Transverse colon (tissue), 3 donors: ENCODE measurements around the gene GID8.

Experiments used
- CTCF ChIP-seq, 5 experiments: fragments of 200-600 bp in 3 of 5; fragments of 450-650 bp in 2 of 5; sonication (generic) in 3 of 5; IDR thresholded peaks; 1 replicate in 2 of 5; 2 replicates in 3 of 5; pipeline ENCODE4 v1.5.1; 2016 to 2017; ENCODE audit warnings: antibody characterized with exemption in 5 of 5, inconsistent platforms in 3 of 5, mild to moderate bottlenecking in 2 of 5, moderate library complexity in 1 of 5
- EP300 ChIP-seq: sonication (generic); formaldehyde crosslinking; IDR thresholded peaks from one replicate; pipeline ENCODE4 v1.6.1; 2017; ENCODE audit warnings: antibody characterized with exemption, low read depth
- POLR2A ChIP-seq: fragments of 450-650 bp; IDR thresholded peaks from one replicate; pipeline ENCODE4 v1.6.1; 2016; ENCODE audit warnings: antibody characterized with exemption, mild to moderate bottlenecking, moderate library complexity

GRCh38 chr20:62896526-62896925 lies 41.4 kb upstream of the GID8 start:
- TF ChIP-seq CTCF (IDR thresholded peaks at IDR 0.05) (no peak), POLR2A (no peak), EP300 (no peak)
